ENCODE data around the gene COPZ1.

COPZ1 gene

DNA sequence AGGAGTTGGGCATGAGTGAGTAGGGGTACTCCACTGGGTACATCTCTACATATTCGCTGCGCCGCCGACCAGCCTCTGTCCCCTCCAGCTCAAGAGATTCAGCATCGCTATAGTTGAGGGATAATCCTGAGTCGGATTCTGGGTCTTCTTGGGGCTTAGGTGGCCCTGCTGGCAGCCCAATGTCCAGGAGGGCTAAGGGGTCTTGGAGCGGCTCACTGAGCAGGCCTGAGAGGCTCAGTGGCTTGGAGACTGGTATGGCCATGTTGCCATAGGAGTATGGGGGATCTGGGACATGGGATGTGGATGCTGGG lies 32.0 kb upstream of the COPZ1 start:
- Histone ChIP-seq H3K9ac (ENCODE audit: low read length) (no peak overlapping the region), H2AFZ (ENCODE audit: low read depth, low read length) (no peak overlapping the region), H3K4me1 (ENCODE audit: control insufficient read depth, insufficient read depth, low read depth, low read length) (no peaks in the 10 kb centered on the region), H3K4me2 (ENCODE audit: low read length, poor library complexity, severe bottlenecking) (no peak overlapping the region), H3K27ac (ENCODE audit: low read length, poor library complexity, severe bottlenecking) (no peak overlapping the region), H3K4me3 (ENCODE audit: insufficient read depth in 1 of 2, low read depth in 1 of 2, low read length in 2 of 2) (no peak overlapping the region), H3K27me3 (ENCODE audit: control insufficient read depth in 1 of 2, insufficient read depth in 1 of 2, low read length in 2 of 2) (no peaks in the 10 kb centered on the region), H3K4ac (ENCODE audit: low read depth in 1 of 2, low read length in 2 of 2) (no peak overlapping the region), H2BK12ac (ENCODE audit: low read length in 2 of 2) (no peak overlapping the region), H3K18ac (ENCODE audit: low read depth in 1 of 2, low read length in 2 of 2) (no peak overlapping the region), H3K79me1 (replicated peaks; ENCODE audit: low read length, poor library complexity, severe bottlenecking) (no peaks in the 10 kb centered on the region), H4K91ac (ENCODE audit: low read length) (no peak overlapping the region), H3K14ac (ENCODE audit: low read length in 2 of 2) (no peak overlapping the region), H4K8ac (ENCODE audit: low read length) (no peak overlapping the region), H3K9me3 (ENCODE audit: control insufficient read depth, low read length) (no peaks in the 10 kb centered on the region), H2BK15ac (ENCODE audit: low read depth, poor library complexity, severe bottlenecking) (no peak overlapping the region), H2AK5ac (ENCODE audit: low read length, severe bottlenecking) (no peak overlapping the region), H3K36me3 (ENCODE audit: control insufficient read depth in 1 of 2, insufficient read depth in 2 of 2, low read depth in 1 of 2, low read length in 2 of 2) (peaks cover 6 to 8% of the 10 kb centered on the region in 2 experiments), H2BK5ac (ENCODE audit: low read depth, low read length, poor library complexity, severe bottlenecking) (no peak overlapping the region), H2BK120ac (ENCODE audit: low read depth, low read length) (no peak overlapping the region), H3K23ac (ENCODE audit: low read length in 2 of 2) (no peak overlapping the region)
- WGBS, result 96% methylated on average over 7 of the region's 7 CpGs
- DNase-seq, result no peak

DNA sequence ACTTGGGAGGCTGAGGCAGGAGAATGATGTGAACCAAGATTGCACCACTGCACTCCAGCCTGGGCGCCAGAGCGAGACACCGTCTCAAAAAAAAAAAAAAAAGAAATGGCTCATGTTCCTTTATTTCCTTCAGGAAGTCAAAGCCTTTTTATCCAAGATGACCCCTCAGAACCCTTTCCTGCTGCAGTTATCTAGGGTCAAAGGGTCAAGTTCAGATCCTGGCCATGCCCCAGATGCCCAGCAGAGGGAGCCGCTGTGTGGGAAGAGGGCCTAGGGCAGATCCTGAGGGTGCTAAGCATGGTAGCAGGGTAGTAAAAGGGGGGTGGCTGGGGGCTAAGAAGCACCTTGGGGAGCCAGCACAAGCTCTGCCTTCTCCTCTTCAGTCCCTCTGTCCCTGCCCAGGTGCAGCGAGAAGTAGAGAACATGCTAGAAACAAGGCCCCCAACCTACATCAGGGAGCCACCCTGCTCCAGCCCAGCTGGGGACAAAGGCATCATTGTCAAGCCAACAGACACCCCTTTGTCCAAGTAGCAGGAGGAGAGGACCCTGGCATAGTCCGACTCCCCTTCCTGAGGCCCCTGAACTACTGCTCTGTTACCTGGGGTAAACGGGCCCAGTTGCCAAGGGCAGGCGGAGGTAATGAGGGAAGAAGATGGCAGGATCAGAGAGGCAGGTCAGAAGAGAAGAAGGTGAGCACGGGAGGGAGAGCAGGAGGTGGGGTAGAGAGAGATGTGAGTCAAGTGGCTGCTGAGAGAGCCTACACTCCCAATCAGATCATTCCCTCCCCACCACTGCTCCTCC lies 30.6 kb upstream of the COPZ1 start:
- no peaks in the 10 kb centered on the region for H3K9me3 ChIP-seq (ENCODE audit: control insufficient read depth, low read length)
- H3K79me1 ChIP-seq (replicated peaks; ENCODE audit: low read length, poor library complexity, severe bottlenecking), result no peaks in the 10 kb centered on the region
- 76% methylated on average over 7 of the region's 9 CpGs for WGBS
- H2BK5ac ChIP-seq (ENCODE audit: low read depth, low read length, poor library complexity, severe bottlenecking), result no peak overlapping the region
- H3K9ac ChIP-seq (ENCODE audit: low read length), result no peak overlapping the region
- H4K91ac ChIP-seq (ENCODE audit: low read length), result no peak overlapping the region
- peaks cover 0 to 8% of the 10 kb centered on the region in 2 experiments for H3K27me3 ChIP-seq (ENCODE audit: control insufficient read depth in 1 of 2, insufficient read depth in 1 of 2, low read length in 2 of 2)
- H3K4me2 ChIP-seq (ENCODE audit: low read length, poor library complexity, severe bottlenecking), result no peak overlapping the region
- H3K27ac ChIP-seq (ENCODE audit: low read length, poor library complexity, severe bottlenecking), result no peak overlapping the region
- no peak for DNase-seq
- no peak overlapping the region for H3K4ac ChIP-seq (ENCODE audit: low read depth in 1 of 2, low read length in 2 of 2)
- H2BK120ac ChIP-seq (ENCODE audit: low read depth, low read length), result no peak overlapping the region
- no peak overlapping the region for H3K14ac ChIP-seq (ENCODE audit: low read length in 2 of 2)
- H4K8ac ChIP-seq (ENCODE audit: low read length), result no peak overlapping the region
- no peak overlapping the region for H3K18ac ChIP-seq (ENCODE audit: low read depth in 1 of 2, low read length in 2 of 2)
- H2AFZ ChIP-seq (ENCODE audit: low read depth, low read length), result no peak overlapping the region
- H2BK15ac ChIP-seq (ENCODE audit: low read depth, poor library complexity, severe bottlenecking), result no peak overlapping the region
- no peak overlapping the region for H3K23ac ChIP-seq (ENCODE audit: low read length in 2 of 2)
- H3K4me3 ChIP-seq (ENCODE audit: insufficient read depth in 1 of 2, low read depth in 1 of 2, low read length in 2 of 2), result no peak overlapping the region
- H3K4me1 ChIP-seq (ENCODE audit: control insufficient read depth, insufficient read depth, low read depth, low read length), result no peaks in the 10 kb centered on the region
- no peaks in the 10 kb centered on the region for H3K36me3 ChIP-seq (ENCODE audit: control insufficient read depth in 1 of 2, insufficient read depth in 2 of 2, low read depth in 1 of 2, low read length in 2 of 2)
- no peak overlapping the region for H2BK12ac ChIP-seq (ENCODE audit: low read length in 2 of 2)
- no peak overlapping the region for H2AK5ac ChIP-seq (ENCODE audit: low read length, severe bottlenecking)

DNA sequence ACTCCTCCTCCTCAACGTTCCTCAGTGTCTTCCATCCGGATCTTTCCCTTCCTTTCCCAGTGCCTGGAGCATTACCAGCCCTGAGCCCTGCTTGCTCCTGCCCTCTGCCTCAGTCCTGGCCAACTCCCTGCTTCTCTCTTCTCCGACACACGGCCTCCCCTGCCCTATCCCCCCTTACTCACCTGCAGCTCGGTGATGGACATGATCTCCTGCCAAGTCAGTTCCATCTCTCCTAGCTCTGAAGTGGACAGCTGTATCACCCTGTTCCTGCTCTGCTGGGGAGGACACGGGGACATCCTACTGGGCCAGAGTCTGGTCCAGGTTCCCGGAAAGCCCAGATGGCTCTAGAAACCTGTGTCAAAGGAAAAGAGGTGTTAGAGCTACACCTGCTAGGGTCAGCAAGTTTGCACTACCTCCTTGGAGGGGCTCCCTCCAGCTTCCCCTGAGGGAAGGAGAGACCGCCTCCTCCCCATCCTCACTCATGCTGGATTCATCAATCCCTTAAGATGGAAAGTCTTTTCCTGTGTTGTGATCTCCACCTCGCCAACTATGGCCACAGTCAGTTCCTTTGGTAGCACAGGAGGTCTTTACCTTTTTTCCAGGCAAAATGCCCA lies 29.9 kb upstream of the COPZ1 start:
- no peak overlapping the region for H3K4me2 ChIP-seq (ENCODE audit: low read length, poor library complexity, severe bottlenecking)
- 93% methylated on average over 9 of the region's 9 CpGs for WGBS
- no peak overlapping the region for H2BK12ac ChIP-seq (ENCODE audit: low read length in 2 of 2)

DNA sequence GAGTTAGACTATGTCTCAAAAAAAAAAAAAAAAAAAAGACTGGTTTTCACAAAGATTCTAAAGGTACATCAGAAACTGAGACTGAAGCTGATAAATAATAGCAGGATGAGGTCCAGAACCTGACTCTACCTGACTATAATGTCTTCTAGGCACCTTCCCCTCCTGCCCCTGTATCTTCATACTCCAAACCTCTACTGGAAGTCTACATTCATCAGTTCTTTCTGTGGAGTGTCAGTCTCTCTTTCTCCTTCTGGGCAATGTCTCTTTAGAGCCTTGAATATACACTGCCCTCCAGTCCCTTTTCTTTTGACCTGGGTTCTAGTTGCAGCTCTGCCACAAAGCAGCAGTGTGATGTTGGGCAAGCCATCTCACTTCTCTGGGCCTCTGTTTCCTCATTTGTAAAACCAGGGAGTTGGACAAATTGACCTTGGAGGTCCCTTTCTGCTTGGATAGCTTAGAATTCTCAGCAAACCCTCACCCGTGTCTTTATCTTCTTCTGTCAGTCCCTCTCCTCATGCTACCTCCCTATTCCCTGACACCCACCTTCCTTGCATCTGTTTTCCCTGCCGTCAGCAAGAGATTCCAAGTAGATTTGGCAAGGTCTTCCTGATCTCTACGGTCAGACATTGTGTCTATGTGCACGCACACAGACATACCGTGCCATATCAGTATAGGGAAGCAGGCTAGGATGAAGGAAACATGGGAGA lies 28.4 kb upstream of the COPZ1 start:
- Histone ChIP-seq H3K4ac (ENCODE audit: low read depth in 1 of 2, low read length in 2 of 2) (no peak overlapping the region), H4K91ac (ENCODE audit: low read length) (no peak overlapping the region), H2BK15ac (ENCODE audit: low read depth, poor library complexity, severe bottlenecking) (no peak overlapping the region), H3K9ac (ENCODE audit: low read length) (no peak overlapping the region), H3K27me3 (ENCODE audit: control insufficient read depth in 1 of 2, insufficient read depth in 1 of 2, low read length in 2 of 2) (peaks cover 6 to 27% of the 10 kb centered on the region in 2 experiments), H3K4me2 (ENCODE audit: low read length, poor library complexity, severe bottlenecking) (no peak overlapping the region), H2AK5ac (ENCODE audit: low read length, severe bottlenecking) (no peak overlapping the region), H2BK120ac (ENCODE audit: low read depth, low read length) (no peak overlapping the region), H2AFZ (ENCODE audit: low read depth, low read length) (no peak overlapping the region), H3K14ac (ENCODE audit: low read length in 2 of 2) (no peak overlapping the region), H3K18ac (ENCODE audit: low read depth in 1 of 2, low read length in 2 of 2) (no peak overlapping the region), H2BK5ac (ENCODE audit: low read depth, low read length, poor library complexity, severe bottlenecking) (no peak overlapping the region), H3K4me3 (ENCODE audit: insufficient read depth in 1 of 2, low read depth in 1 of 2, low read length in 2 of 2) (no peak overlapping the region), H2BK12ac (ENCODE audit: low read length in 2 of 2) (no peak overlapping the region), H3K36me3 (ENCODE audit: control insufficient read depth in 1 of 2, insufficient read depth in 2 of 2, low read depth in 1 of 2, low read length in 2 of 2) (no peaks in the 10 kb centered on the region), H3K27ac (ENCODE audit: low read length, poor library complexity, severe bottlenecking) (no peak overlapping the region), H3K79me1 (replicated peaks; ENCODE audit: low read length, poor library complexity, severe bottlenecking) (no peaks in the 10 kb centered on the region), H4K8ac (ENCODE audit: low read length) (no peak overlapping the region), H3K23ac (ENCODE audit: low read length in 2 of 2) (no peak overlapping the region), H3K9me3 (ENCODE audit: control insufficient read depth, low read length) (no peaks in the 10 kb centered on the region), H3K4me1 (ENCODE audit: control insufficient read depth, insufficient read depth, low read depth, low read length) (peaks cover 9% of the 10 kb centered on the region)
- 90% methylated on average over 5 of the region's 5 CpGs for WGBS
- DNase-seq, result no peak

More for the DNA sequence above, 29.9 kb upstream of the COPZ1 start:
- Histone ChIP-seq H2BK5ac (ENCODE audit: low read depth, low read length, poor library complexity, severe bottlenecking) (no peak overlapping the region), H4K91ac (ENCODE audit: low read length) (no peak overlapping the region), H2BK120ac (ENCODE audit: low read depth, low read length) (no peak overlapping the region), H3K27me3 (ENCODE audit: control insufficient read depth in 1 of 2, insufficient read depth in 1 of 2, low read length in 2 of 2) (peaks cover 0 to 15% of the 10 kb centered on the region in 2 experiments), H3K36me3 (ENCODE audit: control insufficient read depth in 1 of 2, insufficient read depth in 2 of 2, low read depth in 1 of 2, low read length in 2 of 2) (no peaks in the 10 kb centered on the region), H2AFZ (ENCODE audit: low read depth, low read length) (no peak overlapping the region), H3K4ac (ENCODE audit: low read depth in 1 of 2, low read length in 2 of 2) (no peak overlapping the region), H3K18ac (ENCODE audit: low read depth in 1 of 2, low read length in 2 of 2) (no peak overlapping the region), H3K14ac (ENCODE audit: low read length in 2 of 2) (no peak overlapping the region), H2AK5ac (ENCODE audit: low read length, severe bottlenecking) (no peak overlapping the region), H3K27ac (ENCODE audit: low read length, poor library complexity, severe bottlenecking) (no peak overlapping the region), H3K9me3 (ENCODE audit: control insufficient read depth, low read length) (no peaks in the 10 kb centered on the region), H3K23ac (ENCODE audit: low read length in 2 of 2) (no peak overlapping the region), H3K4me1 (ENCODE audit: control insufficient read depth, insufficient read depth, low read depth, low read length) (no peaks in the 10 kb centered on the region), H3K4me3 (ENCODE audit: insufficient read depth in 1 of 2, low read depth in 1 of 2, low read length in 2 of 2) (no peak overlapping the region), H4K8ac (ENCODE audit: low read length) (no peak overlapping the region), H3K79me1 (replicated peaks; ENCODE audit: low read length, poor library complexity, severe bottlenecking) (no peaks in the 10 kb centered on the region), H3K9ac (ENCODE audit: low read length) (no peak overlapping the region), H2BK15ac (ENCODE audit: low read depth, poor library complexity, severe bottlenecking) (no peak overlapping the region)
- no peak for DNase-seq
